ENCODE measurements around the gene KAT2A. TPM values are rescaled to one million over a fixed set of nuclear protein-coding genes. Genes with fewer than 3 reads are reported as not detected.

The KAT2A gene
- total RNA-seq, 1 donor from 2014 or later: 45.5 TPM

DNA sequence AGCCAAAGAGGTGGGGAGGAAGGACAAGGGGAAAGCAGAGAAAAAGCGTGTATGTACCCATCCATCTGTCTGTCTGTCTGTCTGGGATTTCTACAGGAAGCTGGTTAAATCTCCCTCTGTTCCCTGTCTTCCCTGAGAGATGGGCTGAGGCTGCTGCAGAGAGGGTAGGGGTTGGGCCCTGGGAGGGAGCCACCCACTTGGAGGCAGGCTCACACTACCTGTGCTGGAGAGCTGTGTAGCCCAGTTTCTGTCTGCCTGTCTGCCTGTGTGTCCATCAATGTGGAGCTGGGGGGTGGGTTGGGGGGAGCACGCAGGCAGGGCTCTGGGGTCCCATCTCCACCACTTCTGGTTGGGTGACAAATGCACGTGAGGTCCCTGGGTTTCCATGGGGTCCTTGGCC lies 52.2 kb downstream of the KAT2A start:
- intact Hi-C loops (cut with micrococcal nuclease): loop anchor here (5.0 kb wide), 1 partner anchor 42 kb away; no protein-coding TSS in a partner anchor

- intact Hi-C loops (cut with micrococcal nuclease): loop anchor here (1.0 to 5.0 kb wide), 2 partner anchors 40 to 49 kb away; no protein-coding TSS in a partner anchor
Measured at GRCh38 chr17:42067371-42068091, 53.6 kb downstream of the KAT2A start.

DNA sequence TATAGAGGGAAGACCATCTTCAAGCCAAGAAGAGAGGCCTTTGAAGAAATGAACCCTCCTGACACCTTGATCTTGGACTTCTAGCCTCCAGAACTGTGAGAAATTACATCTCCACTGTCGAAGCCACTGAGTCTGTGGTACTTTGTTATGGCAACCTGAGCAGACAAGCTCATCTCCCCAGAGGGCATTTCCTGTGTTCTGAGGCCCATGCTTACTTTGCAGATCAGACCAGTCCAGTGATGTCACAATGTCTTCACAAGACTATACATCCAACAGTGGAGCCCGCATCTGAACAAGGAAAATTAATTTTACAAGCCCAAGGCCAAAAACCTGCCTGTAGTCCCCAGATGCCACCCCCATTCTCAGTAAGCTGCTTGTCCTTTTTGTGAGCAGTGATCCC lies 56.0 kb downstream of the KAT2A start:
- intact Hi-C loops (cut with micrococcal nuclease): loop anchor here (5.0 kb wide), 1 partner anchor 38 kb away; no protein-coding TSS in a partner anchor

Other genes with a start within 250 kb of the KAT2A start
- gene ACLY, start 202.4 kb downstream of the KAT2A start, total RNA-seq: 182 and 188 TPM in 2 replicates
- gene ODAD4, start 190.8 kb downstream of the KAT2A start, total RNA-seq: 0.66 and 0.73 TPM in 2 replicates
- gene CNP, start 154.6 kb downstream of the KAT2A start, total RNA-seq: 74.0 and 80.6 TPM in 2 replicates
- gene DNAJC7, start 103.9 kb downstream of the KAT2A start, total RNA-seq: 103 and 111 TPM in 2 replicates
- 22.2 and 24.7 TPM in 2 replicates for gene NKIRAS2, start 101.3 kb downstream of the KAT2A start, total RNA-seq
- gene C17orf113, start 70.8 kb downstream of the KAT2A start, total RNA-seq: 0.05 and 0.11 TPM in 2 replicates
- not detected in 2 replicates for gene ZNF385C, start 22.9 kb downstream of the KAT2A start, total RNA-seq
- gene DHX58, start 8.7 kb downstream of the KAT2A start, total RNA-seq: 35.9 and 38.8 TPM in 2 replicates
- not detected in 2 replicates for gene HSPB9, start 1.4 kb upstream of the KAT2A start, total RNA-seq
- gene RAB5C, start 33.6 kb upstream of the KAT2A start, total RNA-seq: 91.7 and 95.8 TPM in 2 replicates
- 0.11 and 0.16 TPM in 2 replicates for gene KCNH4, start 59.8 kb upstream of the KAT2A start, total RNA-seq
- not detected in 2 replicates for gene HCRT, start 64.1 kb upstream of the KAT2A start, total RNA-seq
- 15.3 and 15.9 TPM in 2 replicates for gene GHDC, start 73.1 kb upstream of the KAT2A start, total RNA-seq
- gene STAT5B, start 155.0 kb upstream of the KAT2A start, total RNA-seq: 147 and 149 TPM in 2 replicates
- gene STAT5A, start 167.1 kb upstream of the KAT2A start, total RNA-seq: 123 and 124 TPM in 2 replicates

Data from T-helper 2 cell treated with Interferon-gamma antibody and Interleukin-4, amounts not matched to agents 100 ng/mL and 5 ng/mL, for 36 hours (primary cell).